Epithelial cell of proximal tubule (primary cell): ENCODE data around the gene DACH1. TPM values are rescaled to one million over a fixed set of nuclear protein-coding genes. Genes with fewer than 3 reads are reported as not detected.

Experiments used
- DNase-seq: peaks from one replicate; pipeline ENCODE4 v3.0.0-alpha.2; 2011; ENCODE audit warnings: low read depth
- H3K4me3 ChIP-seq: 2 replicates; pipeline ENCODE4 v1.5.1; 2011; ENCODE audit warnings: low read depth, mild to moderate bottlenecking, low read length
- total RNA-seq: library from RNA; depleted of rRNA; stranded (reverse); fragments of >200 nt; gene quantifications from 2 replicates; pipeline ENCODE4 v1.2.3, GENCODE V29; 2015
- TF ChIP-seq, protein P1 (sequence below): conservative IDR thresholded peaks from 2 replicates; pipeline ENCODE4 v1.5.1; 2012; ENCODE audit warnings: low read depth, mild to moderate bottlenecking, low read length

DACH1 gene
- total RNA-seq, 1 donor from 2014 or later = 0.86 TPM

DNA sequence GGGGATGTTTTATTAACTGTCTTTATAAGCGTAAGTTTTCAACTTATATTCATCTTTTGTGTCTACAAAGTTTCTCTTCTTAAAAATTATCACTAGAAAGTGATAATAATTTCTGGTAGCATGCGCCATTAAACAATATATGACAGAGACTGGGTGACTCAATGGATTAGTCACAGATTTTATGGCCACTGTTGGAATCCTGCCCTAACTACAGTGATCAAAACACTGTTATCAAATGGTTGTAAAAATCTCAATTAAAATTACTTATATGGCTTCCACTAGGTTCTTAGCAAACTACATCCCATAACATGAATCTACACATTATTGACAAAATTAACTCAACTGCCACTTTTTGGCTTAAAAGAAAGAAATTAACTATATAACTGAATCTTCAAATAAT lies 350.0 kb downstream of the DACH1 start:
- no peak for DNase-seq
- TF ChIP-seq, protein P1, sequence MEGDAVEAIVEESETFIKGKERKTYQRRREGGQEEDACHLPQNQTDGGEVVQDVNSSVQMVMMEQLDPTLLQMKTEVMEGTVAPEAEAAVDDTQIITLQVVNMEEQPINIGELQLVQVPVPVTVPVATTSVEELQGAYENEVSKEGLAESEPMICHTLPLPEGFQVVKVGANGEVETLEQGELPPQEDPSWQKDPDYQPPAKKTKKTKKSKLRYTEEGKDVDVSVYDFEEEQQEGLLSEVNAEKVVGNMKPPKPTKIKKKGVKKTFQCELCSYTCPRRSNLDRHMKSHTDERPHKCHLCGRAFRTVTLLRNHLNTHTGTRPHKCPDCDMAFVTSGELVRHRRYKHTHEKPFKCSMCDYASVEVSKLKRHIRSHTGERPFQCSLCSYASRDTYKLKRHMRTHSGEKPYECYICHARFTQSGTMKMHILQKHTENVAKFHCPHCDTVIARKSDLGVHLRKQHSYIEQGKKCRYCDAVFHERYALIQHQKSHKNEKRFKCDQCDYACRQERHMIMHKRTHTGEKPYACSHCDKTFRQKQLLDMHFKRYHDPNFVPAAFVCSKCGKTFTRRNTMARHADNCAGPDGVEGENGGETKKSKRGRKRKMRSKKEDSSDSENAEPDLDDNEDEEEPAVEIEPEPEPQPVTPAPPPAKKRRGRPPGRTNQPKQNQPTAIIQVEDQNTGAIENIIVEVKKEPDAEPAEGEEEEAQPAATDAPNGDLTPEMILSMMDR = no peak
- no peak overlapping the region for H3K4me3 ChIP-seq

DNA sequence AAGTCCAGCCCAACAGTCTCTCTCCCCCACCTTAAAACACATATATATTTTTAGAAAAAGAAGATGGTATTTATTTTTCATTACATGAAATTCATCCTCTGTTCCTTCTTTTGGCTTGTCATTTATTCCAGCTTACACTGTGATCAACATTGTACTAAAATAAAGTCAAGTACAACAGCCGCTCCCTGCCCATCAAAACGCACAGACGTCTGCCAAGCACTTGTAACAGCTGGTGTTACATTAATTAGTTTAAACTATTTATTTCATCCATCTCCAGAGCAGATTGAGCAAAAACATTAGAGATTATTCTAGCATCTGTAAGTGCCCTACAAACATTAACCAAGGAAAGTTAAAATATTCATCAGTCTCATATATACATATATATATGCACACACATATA lies 350.5 kb downstream of the DACH1 start:
- DNase-seq = no peak
- TF ChIP-seq, protein P1 = no peak
- H3K4me3 ChIP-seq = no peak overlapping the region

- TF ChIP-seq, protein P1 = no peak
- H3K4me3 ChIP-seq = no peak overlapping the region
- DNase-seq = no peak
Observed at GRCh38 chr13:71515744-71516038, 351.3 kb downstream of the DACH1 start.

DNA sequence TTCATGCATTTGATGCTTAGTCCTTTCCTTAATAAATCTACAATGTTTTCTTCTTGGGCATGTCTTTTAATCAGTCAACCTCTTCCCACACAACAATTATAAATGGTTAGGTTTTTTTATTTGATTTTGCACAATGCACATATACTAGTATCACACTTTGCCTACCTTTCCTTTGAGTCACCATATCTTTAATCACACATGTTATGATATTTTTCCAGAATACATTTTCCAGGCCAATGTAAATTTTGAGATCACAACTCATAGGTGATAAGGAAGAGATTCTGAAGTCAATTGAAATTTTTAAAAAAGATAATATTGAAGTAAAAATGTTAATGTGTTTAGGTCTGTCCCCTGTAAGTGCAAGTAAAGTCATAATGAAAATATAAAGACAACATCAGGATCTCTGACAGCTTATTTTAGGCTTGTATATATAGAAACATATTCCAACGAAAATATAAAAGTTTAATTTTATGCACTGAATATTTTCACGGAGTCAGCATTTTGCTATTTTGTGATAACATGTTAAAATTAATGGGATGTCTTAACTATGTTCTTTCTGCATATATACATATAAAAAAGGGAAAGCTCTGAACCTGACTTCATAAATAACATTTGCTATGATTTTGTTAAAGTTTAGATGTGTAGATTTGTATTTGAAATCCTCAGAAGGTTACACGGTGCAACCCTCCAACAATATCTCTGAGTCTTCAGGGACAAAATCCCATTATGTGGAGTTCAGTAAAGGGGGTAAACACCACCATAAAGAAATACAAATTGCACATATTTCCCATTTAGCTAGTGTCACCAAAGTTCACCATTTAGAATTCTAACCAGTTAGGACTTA lies 351.9 kb downstream of the DACH1 start:
- TF ChIP-seq, protein P1 = no peak
- DNase-seq = no peak

DNA sequence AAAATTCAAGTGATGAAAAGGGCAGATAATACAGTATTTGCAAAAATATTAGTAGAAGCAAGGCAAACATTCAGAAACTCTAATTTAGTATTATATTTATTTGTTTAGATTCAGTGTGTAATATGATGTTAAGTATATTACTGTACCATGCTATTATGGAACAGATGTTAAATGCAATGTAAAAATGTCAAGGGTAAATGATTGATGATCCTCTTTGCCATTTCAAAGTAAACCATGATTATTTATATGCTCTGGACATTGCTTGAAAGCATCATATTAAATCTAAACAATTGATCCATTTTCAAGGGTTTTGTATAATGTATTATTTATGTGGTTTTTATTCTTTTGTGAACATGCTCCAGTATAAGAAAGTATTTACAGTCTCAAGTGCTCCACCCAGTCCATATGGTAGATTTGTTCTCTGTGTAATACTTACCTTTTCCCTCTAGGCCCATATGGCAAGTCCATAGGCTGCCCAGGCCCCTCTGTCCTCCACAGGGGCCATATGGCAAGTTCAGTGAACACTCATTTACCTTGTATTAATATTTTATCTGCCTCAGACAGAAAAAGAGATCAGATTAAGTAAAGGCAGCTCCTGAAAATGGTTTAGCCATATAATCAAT lies 353.5 kb downstream of the DACH1 start:
- no peak for DNase-seq
- H3K4me3 ChIP-seq = no peak overlapping the region
- TF ChIP-seq, protein P1 = no peak

More for the DNA sequence above, 351.9 kb downstream of the DACH1 start:
- H3K4me3 ChIP-seq = no peak overlapping the region

DNA sequence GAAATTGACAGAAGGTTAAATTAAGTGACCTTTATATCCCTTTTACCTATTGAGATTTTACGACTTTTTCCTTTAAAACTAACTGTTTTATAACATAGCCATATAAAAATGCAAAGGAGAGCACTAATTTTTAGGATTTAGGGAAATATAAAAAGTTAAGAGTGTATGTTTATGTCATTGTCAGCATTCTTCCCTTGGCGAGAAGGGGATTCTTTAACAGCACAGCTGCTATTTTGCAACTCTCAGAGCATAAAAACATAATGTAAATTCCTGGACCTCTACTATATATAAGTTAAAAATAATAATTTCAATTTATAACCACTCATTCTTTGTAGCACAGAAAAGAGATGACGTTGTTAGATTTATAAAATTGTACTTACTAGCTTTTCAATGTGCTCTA lies 363.2 kb downstream of the DACH1 start:
- no peak overlapping the region for H3K4me3 ChIP-seq
- TF ChIP-seq, protein P1 = no peak
- no peak for DNase-seq
